ENCODE data around the gene PDCD6IP.
"Not testable (repeated sequence)": the region's sequence is repeated elsewhere in the genome, so short reads cannot be mapped to it uniquely, and the experiment has no call there.

The PDCD6IP gene

GRCh38 chr3:33798418-33799201, at the start of gene PDCD6IP:
PDCD6IP (plus strand) TSS chr3:33798630; CDS start chr3:33798729, 99 bp downstream.
- DNase-seq, result peak; percentile 87 to 92

GRCh38 chr3:33749546-33750210, 48.8 kb upstream of the PDCD6IP start:
- DNase-seq, result peak; percentile 46 to 60

- DNase-seq, result no peak
Measured at GRCh38 chr3:33750211-33750548, 48.2 kb upstream of the PDCD6IP start.

- DNase-seq, result no peak
Measured at GRCh38 chr3:33751336-33751735, 47.1 kb upstream of the PDCD6IP start.

GRCh38 chr3:33754391-33754790, 44.0 kb upstream of the PDCD6IP start:
- DNase-seq, result not testable (repeated sequence)

- no peak for DNase-seq
Measured at GRCh38 chr3:33758281-33758680, 40.1 kb upstream of the PDCD6IP start.

GRCh38 chr3:33758864-33759263, 39.6 kb upstream of the PDCD6IP start:
- no peak for DNase-seq

GRCh38 chr3:33768578-33769330, 29.7 kb upstream of the PDCD6IP start:
- no peak for DNase-seq

- no peak for DNase-seq
Measured at GRCh38 chr3:33773637-33774036, 24.8 kb upstream of the PDCD6IP start.

- DNase-seq, result no peak
Measured at GRCh38 chr3:33775363-33775762, 23.1 kb upstream of the PDCD6IP start.

GRCh38 chr3:33777996-33778395, 20.4 kb upstream of the PDCD6IP start:
- no peak for DNase-seq

GRCh38 chr3:33779751-33780150, 18.7 kb upstream of the PDCD6IP start:
- no peak for DNase-seq

GRCh38 chr3:33781413-33781812, 17.0 kb upstream of the PDCD6IP start:
- DNase-seq, result not testable (repeated sequence)

GRCh38 chr3:33786565-33787327, 11.7 kb upstream of the PDCD6IP start:
- DNase-seq, result no peak

- peak; percentile 87 to 88 for DNase-seq
Measured at GRCh38 chr3:33787328-33788009, 11.0 kb upstream of the PDCD6IP start.

- no peak for DNase-seq
Measured at GRCh38 chr3:33789183-33789954, 9.1 kb upstream of the PDCD6IP start.

- DNase-seq, result no peak
Measured at GRCh38 chr3:33790091-33790490, 8.3 kb upstream of the PDCD6IP start.

- DNase-seq, result peak; percentile 33 to 35
Measured at GRCh38 chr3:33791477-33792166, 6.8 kb upstream of the PDCD6IP start.

GRCh38 chr3:33792167-33792892, 6.1 kb upstream of the PDCD6IP start:
- DNase-seq, result no peak

GRCh38 chr3:33795131-33795530, 3.3 kb upstream of the PDCD6IP start:
- DNase-seq, result no peak
